H1 (cell line): ENCODE measurements around the gene UBE2O.

Source experiments
- CBX5 ChIP-seq: fragments of 300-800, 300-1000 bp; sonication (generic); IDR thresholded peaks from 2 replicates; pipeline ENCODE4 v1.7.1; 2016; ENCODE audit warnings: antibody characterized with exemption, low read length, low read depth
- EZH2 ChIP-seq: fragments of 200-600 bp; sonication (generic); IDR thresholded peaks from 2 replicates; pipeline ENCODE4 v1.7.1; 2012; ENCODE audit warnings: low read depth, mild to moderate bottlenecking, moderate library complexity, low read length, inconsistent platforms; ENCODE audit not compliant: severe bottlenecking
- JUN ChIP-seq: IDR thresholded peaks from 2 replicates; pipeline ENCODE4 v1.6.1; 2011; ENCODE audit warnings: low read depth, mild to moderate bottlenecking, improper control_type of control experiment, low read length
- POLR2A ChIP-seq, 2 experiments: IDR thresholded peaks; 1 replicate in 1 of 2; 2 replicates in 1 of 2; pipeline ENCODE4 v1.6.1; 2011; ENCODE audit warnings: low read depth in 2 of 2, low read length in 2 of 2, mild to moderate bottlenecking in 2 of 2; ENCODE audit errors: control extremely low read depth in 1 of 2
- ZNF274 ChIP-seq: IDR thresholded peaks from 2 replicates; pipeline ENCODE4 v1.7.0; 2012; ENCODE audit warnings: low read length, borderline replicate concordance; ENCODE audit errors: extremely low read depth
- TF ChIP-seq, protein P1 (sequence below), 3 experiments: IDR thresholded peaks; 1 replicate in 2 of 3; 2 replicates in 1 of 3; pipeline versions ENCODE4 v1.5.1 to v1.6.1; 2011; ENCODE audit warnings: low read length in 3 of 3, mild to moderate bottlenecking in 3 of 3, inconsistent platforms in 2 of 3, low read depth in 1 of 3, moderate library complexity in 1 of 3; ENCODE audit not compliant: insufficient read depth in 1 of 3; ENCODE audit errors: control extremely low read depth in 1 of 3

DNA sequence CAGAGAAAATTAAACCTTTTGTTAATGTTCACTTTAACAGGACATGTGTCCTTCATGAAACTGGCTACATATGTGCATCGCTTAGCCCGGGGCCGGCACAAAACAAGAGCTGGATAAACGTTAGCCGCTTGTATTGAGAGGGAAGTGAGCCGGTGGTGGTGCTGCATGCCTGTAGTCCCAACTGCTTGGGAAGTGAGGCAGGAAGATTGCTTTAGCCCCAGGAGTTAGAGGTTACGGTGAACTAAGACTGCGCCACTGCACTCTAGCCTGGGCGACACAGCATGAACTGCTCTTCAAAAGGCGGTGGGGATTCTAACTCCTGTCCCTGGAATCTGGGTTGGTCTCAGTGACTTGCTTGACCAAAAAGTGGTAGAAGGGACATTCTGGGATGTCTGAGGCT is 83.6 kb downstream of the UBE2O start:
- no peak for TF ChIP-seq POLR2A (IDR thresholded peaks at IDR 0.05; ENCODE audit: control extremely low read depth in 1 of 2, low read depth in 2 of 2, low read length in 2 of 2)
- no peak for TF ChIP-seq CBX5
- no peak for TF ChIP-seq EZH2
- TF ChIP-seq ZNF274 = no peak
- TF ChIP-seq, protein P1, sequence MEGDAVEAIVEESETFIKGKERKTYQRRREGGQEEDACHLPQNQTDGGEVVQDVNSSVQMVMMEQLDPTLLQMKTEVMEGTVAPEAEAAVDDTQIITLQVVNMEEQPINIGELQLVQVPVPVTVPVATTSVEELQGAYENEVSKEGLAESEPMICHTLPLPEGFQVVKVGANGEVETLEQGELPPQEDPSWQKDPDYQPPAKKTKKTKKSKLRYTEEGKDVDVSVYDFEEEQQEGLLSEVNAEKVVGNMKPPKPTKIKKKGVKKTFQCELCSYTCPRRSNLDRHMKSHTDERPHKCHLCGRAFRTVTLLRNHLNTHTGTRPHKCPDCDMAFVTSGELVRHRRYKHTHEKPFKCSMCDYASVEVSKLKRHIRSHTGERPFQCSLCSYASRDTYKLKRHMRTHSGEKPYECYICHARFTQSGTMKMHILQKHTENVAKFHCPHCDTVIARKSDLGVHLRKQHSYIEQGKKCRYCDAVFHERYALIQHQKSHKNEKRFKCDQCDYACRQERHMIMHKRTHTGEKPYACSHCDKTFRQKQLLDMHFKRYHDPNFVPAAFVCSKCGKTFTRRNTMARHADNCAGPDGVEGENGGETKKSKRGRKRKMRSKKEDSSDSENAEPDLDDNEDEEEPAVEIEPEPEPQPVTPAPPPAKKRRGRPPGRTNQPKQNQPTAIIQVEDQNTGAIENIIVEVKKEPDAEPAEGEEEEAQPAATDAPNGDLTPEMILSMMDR (IDR thresholded peaks at IDR 0.05; ENCODE audit: control extremely low read depth in 1 of 3, insufficient read depth in 1 of 3, low read depth in 1 of 3, low read length in 3 of 3) = no peak
- TF ChIP-seq JUN = no peak
